GM19395 (cell line): ENCODE results near the gene SRD5A1.
A peak's percentile ranks its signal among the peaks of the same experiment; 100 is the strongest.
"Not testable (repeated sequence)": the region's sequence is repeated elsewhere in the genome, so short reads cannot be mapped to it uniquely, and the experiment has no call there.

ENCODE experiments used
- ATAC-seq: cut with Tn5 transposase; IDR thresholded peaks from one replicate; pipeline ENCODE4 v1.9.1; 2021; ENCODE audit warnings: mild to moderate bottlenecking, moderate library complexity; ENCODE audit not compliant: unreplicated experiment

SRD5A1 gene

DNA sequence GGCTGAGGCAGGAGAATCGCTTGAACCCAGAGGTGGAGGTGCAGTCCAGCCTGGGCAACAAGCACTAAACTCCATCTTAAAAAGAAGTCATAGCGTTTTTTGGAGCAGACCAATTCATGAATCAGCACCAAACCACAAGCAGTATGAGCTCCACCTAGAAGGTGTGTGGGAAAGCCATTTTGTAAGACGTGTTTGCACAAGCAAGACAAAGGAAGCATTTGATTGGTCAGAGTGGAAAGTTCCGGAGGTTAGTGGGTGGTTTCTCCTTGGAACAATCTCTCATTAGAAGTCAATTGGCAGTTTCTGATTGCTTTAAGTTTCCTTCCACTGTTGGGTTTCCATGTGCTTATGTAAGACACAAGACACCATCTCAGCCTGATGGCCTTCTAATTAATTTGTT, 5.0 kb downstream of the SRD5A1 start:
- no peak for ATAC-seq

DNA sequence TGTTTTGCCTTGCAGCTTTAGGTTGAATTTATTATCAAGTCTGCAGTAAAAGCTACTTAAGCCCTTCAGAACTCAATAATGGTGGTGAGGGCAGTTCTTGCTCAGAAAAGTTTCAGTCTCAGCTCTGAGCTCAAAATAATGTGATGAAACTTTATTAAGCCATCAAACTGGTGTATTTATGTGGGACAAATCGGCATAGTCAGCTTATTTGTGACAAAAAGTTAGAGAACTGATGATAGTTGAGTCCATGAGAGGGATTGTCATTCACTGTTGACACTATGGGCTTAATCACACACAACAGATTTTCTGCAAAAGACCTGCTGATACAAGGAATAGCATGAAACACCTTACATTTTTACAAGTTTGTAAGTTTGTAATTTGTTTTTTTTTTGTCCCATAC, 9.4 kb downstream of the SRD5A1 start:
- no peak for ATAC-seq

DNA sequence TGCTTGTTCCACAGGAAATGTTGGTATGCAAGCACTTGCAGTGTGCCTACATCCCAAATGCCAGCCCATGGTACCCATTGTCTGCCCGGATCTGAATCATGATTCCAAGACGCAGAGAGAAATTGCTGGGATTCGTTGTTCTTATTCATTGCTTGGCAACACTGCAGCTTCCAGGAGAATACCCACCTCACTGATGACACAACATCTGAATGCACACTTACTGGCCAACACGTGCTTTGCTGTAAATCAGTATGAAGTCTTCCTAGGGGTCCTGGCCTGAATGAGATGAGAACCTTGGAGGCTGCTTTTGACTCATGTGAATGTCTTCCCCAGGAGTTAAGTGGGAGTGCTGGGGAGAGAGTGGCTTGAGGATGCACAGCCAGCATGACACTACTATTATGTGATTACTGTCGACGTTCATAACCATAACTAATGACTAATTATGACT, 11.6 kb downstream of the SRD5A1 start:
- no peak for ATAC-seq

DNA sequence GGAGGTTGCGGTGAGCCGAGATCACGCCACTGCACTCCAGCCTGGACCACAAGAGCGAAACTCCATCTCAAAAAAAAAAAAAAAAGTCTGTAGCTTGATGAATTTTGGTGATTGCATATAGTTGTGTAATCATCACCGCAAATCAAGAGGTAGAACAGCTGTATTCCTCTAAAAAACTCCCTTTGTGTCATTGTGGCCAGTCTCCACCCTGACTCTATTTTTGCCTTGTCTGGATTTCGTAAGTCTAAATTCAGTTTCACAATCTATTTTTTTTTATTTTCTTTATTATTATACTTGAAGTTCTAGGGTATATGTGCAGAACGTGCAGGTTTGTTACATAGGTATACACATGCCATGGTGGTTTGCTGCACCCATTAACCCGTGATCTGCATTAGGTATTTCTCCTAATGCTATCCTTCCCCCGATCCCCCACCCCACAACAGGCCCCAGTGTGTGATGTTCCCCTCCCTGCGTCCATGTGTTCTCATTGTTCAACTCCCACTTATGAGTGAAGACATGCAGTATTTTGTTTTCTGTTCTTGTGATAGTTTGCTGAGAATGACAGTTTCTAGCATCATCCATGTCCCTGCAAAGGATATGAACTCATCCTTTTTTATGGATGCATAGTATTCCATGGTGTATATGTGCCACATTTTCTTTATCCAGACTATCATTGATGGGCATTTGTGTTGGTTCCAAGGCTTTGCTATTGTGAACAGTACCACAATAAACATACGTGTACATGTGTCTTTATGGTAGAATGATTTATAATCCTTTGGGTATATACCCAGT, 12.5 kb downstream of the SRD5A1 start:
- ATAC-seq = not testable (repeated sequence)

DNA sequence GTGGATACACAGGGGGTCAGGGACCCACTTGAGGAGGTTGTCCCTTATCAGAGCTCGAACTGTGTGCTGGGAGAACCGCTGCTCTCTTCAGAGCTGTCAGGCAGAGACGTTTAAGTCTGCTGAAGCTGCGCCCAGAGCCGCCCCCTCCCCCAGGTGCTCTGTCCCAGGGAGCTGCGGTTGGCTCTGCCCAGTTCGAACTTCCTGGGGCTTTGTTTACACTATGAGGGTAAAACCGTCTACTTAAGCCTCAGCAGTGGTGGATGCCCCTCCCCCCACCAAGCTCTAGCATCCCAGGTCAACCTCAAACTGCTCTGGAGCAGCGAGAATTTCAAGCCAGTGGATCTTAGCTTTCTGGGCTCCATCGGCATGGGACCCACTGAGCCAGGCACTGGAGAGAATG, 15.9 kb downstream of the SRD5A1 start:
- ATAC-seq = no peak

DNA sequence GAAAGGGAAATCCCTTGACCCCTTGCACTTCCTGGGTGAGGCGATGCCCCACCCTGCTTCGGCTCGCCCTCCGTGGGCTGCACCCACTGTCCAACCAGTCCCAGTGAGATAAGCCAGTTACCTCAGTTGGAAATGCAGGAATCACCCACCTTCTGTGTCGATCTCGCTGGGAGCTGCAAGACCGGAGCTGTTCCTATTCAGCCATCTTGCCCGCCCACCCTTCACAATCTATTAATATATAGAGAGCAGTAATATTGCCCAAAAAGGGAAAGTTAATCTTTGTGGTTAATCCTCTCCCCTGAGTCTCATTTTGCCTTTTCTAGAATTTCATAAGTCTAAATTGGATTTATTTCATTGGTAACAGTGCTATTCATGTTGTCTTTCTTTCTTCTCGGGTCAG, 16.4 kb downstream of the SRD5A1 start:
- ATAC-seq = no peak

DNA sequence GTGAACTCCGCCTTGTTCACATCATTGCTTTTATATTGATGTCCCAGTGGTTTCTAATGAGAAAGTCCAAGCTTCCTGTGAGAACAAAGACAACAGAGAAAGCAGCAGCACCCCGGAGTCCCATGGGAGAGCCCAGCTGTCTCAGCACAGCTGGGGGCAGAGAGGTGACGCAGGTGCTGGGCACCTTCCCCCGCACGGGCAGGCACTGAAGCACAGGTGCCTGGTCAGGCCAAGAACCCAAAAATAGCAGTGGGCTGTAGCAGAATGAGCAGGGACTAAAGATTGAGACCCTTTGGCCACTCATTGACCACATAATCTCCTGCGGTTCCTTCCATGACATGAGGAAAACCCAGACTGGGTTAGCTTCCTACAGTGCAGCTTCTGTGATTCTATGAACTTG, 18.8 kb downstream of the SRD5A1 start:
- ATAC-seq = peak; percentile 95

DNA sequence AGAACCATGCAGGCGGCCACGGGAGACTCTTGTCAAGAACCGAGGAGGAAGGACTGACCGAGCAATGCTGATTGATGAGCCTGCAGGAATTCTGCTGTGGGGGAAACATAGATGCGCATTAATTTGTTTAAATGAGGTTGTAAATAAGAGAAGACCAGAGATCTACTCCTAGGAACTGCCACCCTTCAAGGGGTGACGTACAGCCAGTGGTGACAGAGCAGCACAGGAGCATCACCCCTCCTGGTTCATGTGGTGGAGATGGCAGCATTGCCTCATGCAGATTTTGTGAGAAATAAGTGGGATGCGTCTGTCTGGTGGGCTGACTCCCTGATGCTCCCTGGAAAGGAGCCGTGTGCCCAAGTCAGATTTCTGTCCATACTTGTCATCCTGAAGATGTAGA, 22.2 kb downstream of the SRD5A1 start:
- no peak for ATAC-seq

DNA sequence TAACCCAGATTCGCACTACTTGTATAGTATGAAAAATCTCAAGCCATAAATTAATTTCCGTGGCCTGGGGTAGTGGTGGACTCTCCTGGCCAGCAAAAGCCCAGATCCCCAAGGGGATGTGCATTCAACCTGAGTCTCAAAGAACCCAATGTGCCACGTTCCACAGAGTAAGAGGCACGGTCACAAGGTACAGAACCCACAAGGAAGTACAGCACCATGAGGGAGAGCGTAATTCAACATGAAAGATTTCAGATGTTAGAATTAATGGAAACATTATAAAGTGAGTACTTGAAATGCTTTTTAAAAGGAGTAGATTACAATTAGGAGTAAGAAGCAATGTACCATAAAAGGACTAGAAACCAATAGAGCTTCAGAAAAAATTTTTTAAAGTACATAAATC, 23.4 kb downstream of the SRD5A1 start:
- ATAC-seq = no peak

DNA sequence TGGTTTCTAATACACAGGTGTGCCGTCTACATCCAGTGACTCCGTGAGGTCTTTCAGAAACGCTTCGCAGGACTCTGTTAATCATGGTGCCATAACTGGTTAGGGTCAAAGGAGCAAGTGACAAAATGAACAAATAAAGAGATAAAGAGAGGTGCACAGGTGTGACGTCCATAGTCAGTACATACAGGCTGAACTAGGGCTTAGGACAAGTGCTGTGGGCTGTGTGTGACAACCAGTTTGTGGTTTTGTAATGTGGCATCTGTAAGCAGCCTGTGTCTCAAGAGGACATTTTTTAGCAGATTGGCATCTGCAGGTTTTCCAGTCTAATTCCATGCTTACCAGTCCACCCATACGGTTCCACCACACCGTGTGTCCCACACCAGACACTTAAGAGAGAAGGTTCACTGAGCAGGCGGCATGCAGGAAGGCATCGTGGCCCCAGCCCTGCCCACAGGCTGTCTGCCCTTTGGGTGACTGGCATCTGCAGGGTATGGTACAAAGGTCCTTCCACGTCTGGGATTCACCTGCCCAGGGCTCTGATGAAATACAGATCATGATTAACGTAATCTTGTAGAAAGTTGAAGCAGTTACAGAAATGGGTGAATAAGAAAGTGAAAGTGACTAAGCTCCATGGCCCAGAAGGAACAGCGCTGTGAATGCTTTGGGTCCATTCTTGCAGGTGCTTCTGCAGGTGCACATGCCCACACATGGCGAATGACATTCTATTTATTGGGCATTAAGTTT, 26.9 kb downstream of the SRD5A1 start:
- ATAC-seq = peak; percentile 89

DNA sequence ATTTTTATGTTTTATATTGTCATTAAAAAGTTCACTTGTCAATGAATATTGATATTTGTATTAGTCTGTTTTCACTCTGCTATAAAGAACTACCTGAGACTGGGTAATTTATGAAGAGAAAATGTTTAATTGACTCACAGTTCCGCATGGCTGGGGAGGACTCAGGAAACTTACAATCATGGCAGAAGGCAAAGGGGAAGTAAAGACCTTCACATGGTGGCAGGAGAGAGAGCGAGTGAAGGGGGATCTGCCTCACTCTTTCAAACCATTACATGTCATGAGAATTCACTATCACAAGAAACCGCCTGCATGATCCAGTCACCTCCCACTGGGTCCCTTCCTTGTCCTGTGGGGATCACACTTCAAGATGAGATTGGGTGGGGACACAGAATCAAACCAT, 27.4 kb downstream of the SRD5A1 start:
- ATAC-seq = peak; percentile 50

DNA sequence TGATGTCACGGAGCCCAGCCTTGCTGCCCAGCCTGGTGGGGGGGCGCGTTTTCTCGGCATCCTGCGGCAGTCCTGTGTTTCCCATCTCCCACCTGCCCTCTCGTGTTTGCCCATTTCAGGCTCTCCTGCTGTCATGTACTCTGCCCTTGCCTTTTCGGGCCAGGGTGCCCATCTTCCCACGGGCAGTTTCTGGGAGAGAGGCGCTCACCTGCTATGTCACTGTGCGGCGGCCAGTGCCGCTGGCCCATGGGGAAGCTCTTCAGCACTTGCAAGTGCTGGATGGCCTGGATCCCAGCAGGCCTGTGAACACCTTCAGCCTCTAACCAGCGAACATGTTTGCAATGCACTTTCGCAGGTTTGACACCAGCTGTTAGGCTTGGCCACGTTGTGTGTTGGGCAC, 33.5 kb downstream of the SRD5A1 start:
- ATAC-seq = no peak

DNA sequence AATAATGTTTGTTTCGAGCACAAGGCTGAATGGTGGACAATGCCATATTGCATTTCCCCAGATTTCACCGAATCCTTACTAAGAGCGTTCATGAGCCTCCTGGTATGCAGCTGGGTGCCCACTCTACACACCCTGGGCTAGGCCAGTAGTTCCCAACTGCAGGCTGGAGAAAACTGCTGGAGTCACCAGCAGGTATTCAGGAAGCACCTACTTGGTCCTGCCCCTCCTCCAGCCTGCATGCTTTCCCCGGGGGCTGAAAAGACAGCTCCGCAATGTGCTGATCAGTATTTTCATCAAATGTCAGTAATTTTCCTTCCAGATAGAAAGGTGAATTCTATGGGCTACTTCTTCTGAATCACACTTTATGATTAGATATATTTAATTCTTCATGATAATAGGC, 34.4 kb downstream of the SRD5A1 start:
- ATAC-seq = no peak

DNA sequence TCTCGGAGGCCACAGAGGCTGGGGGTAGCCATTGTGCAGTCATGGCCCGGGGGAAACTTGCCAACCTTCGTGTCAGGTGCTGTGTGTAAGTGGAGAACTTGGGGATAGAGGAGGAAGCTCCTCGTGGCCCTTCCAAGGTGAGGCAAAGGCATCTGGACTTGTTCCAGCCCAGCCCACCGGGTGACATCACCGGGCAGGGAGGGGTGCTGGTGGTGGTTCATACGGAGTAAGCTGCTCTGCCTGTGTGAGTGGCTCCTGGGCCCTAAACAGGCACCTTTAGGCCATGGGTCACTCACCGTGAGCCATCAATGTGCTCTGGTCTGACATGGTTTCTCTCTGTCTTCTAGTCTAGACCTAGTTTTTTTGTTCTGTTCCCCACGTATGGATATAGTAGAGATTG, 35.5 kb downstream of the SRD5A1 start:
- ATAC-seq = not testable (repeated sequence)

DNA sequence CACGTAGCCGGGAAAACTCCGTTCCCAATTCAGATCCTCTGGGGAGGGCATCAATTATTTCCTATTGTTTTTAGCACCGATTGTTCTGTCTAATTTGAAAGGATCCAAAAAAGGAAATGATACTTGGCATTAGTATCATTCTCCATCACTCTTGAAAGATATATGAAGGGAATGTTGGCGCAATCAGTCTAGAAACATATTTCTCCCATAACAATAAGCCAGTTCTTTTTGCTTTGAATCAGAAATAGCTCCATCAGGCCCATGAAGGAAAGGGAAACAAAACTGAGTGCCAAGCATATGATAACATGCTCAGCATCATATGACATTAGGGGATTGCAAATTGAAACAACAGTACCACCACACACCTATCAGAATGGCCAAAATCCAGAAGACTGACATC, 39.8 kb downstream of the SRD5A1 start:
- no peak for ATAC-seq

DNA sequence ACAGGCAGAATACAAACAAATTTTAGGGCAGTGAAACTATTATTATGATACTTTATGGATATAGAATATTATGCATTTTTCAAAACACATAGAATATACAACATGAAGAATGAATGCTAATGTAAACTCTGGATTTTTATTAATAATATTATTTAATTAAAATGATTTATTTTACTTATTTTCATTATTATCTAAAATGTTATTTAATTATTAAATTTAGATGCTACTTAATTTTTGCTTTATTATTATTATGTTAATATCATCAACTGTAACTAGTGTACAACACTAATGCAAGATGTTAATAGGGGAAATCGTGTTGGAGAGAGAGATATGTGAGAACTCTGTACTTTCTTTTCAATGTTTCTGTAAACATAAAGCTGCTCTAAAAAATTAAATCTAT, 40.7 kb downstream of the SRD5A1 start:
- ATAC-seq = no peak

DNA sequence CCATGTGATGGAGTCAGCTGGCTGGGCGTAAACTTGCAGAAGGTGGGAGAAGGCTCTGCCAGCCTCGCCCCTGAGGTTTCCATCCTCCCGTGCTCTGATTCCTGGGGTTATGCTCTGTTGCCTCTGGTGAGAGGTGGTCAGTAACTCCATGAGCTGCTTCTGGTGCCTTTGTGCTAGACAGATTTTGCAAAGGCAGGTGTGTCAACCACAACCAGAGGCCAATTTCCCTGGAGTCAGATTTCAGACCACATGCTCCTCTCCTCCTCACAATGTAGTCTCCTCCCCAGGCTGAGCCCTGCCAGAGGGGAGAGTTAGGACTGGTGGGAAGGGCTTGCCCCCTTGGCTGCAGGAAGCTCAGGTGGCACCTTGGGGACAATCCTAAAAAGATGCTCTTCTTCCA, 41.2 kb downstream of the SRD5A1 start:
- ATAC-seq = no peak

DNA sequence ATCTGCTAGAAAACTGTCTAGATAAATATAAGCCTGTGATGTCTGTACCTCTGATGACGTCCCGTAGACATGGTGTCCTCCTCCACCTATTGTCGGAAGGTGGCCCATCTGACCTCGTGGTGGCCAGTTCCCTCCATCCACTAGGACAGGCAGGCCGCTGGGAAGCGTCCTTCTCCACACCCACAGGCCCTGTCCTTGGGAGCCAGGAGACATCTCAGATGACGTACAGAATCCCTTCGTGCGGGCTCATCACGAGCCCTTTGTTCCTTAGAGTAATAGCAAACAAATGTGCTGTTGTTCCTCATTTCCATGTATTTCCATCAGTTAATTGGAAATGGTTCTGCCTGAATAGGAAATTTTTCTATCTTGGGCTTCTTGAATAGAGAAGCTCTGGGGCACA, 41.6 kb downstream of the SRD5A1 start:
- ATAC-seq = no peak

DNA sequence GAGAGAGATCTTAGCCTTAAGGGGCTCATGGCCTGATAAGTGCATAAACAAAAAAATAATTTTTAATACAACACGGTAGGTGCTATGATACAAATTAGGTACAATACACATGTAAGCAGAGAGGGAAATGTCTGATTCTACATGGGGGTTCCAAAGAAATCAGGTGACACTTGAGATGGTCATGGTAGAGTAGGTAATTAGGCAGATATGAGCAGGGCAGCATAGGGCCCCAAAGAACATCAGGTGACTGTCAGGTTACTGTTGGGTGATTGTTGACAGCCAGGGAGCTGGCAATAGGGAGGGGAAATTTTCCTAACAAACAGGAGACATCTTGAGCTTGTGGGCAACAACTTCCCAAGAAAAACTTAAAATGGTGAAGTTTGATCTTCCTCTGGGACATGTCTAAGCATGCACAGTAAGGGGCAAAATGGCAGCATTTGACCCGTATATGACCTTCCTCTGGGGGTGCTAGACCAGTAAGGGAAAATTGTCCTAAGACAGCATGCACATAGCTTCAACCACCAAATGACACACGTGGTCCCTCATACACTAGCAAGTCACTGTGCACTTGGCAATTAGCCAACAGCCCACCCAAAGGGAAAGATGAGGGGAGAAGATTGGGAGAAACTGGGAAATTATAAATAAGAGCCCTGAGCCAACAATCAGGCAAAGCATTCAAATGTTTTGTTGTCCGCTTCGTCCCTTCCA, 42.7 kb downstream of the SRD5A1 start:
- no peak for ATAC-seq

DNA sequence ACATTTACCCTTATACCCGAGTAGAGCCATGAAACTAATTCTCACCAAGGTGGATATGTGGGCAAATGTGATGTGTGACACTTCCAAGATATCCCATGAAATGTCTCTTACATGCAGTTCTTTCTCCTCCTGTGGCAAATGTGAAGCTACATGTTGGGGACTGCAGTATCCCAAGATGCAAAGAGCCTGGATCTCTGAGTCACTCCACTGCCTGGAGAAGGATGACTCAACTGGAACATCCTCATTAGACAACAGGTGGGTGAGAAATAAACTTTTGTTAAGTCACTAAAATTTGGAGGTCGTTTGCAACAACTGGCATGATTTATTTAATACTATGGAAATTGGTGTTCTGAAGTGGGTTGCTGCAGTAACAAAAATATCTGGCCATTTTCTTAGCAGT, 43.5 kb downstream of the SRD5A1 start:
- ATAC-seq = no peak

DNA sequence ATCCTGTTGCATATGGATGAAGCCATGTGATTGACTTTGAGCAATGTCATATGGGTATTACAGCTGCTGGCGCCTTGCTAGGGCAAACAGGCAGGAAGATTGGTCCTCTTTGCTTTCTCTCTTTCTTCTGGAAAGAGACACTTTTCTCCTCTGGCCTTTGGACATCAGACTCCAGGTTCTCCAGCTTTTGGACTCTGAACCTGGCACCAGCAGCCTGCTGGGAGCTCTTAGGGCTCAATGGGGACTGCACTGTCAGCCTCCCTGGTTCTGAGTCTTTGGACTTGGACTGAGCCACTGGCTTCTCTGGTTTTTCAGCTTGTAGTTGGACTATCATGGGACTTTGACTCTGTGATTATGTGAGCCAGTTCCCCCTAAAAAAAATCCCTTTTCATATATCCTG, 45.1 kb downstream of the SRD5A1 start:
- ATAC-seq = no peak

DNA sequence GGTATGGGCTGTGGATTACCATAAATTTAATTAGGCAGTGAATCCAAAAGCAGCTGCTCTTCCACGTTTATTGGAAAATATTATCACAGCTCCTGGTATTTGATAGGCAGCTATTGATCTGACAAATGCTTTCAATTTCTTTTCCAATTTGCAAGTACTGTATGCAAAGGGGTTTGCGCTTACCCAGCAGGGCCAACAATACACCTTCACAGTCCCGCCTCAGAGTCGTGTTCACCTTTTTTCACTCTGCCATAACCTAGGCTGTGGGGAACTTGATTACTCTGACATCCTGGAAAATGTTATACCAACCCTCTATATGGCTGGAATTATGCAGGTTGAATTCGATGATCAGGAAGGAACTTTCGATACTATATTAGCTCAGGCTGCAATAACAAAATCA, 47.7 kb downstream of the SRD5A1 start:
- ATAC-seq = no peak
